Measurements from ENCODE around the gene DNAAF1.

Gene DNAAF1

GRCh38 chr16:84096447-84097005, 48.6 kb upstream of the DNAAF1 start:
- CTCF ChIA-PET: interaction anchor here (1.1 to 2.6 kb wide), 2 partner anchors 11 to 31 kb away, joined by 4 to 19 read pairs; no protein-coding TSS in a partner anchor
- POLR2A ChIA-PET: no interaction called here
- H3K27ac ChIP-seq (ENCODE audit: extremely low read depth, low read depth, low read length): no peak overlapping the region
- H3K9me3 ChIP-seq (ENCODE audit: control insufficient read depth, insufficient read depth, low read depth, low read length): no peaks in the 10 kb centered on the region
- H3K36me3 ChIP-seq (ENCODE audit: control insufficient read depth in 2 of 2, insufficient read depth in 1 of 2, low read length in 2 of 2): peaks cover 3 to 78% of the 10 kb centered on the region in 2 experiments
- H3K4me3 ChIP-seq (ENCODE audit: low read depth, low read length): no peak overlapping the region
- TF ChIP-seq TCF7L2 (IDR thresholded peaks at IDR 0.05; ENCODE audit: borderline replicate concordance, low read depth, low read length): no peak
- TF ChIP-seq ZSCAN5A (tag by site-specific recombination; IDR thresholded peaks at IDR 0.05): no peak
- TF ChIP-seq ZFP3 (tag by site-specific recombination; IDR thresholded peaks at IDR 0.05; ENCODE audit: low read depth): no peak
- TF ChIP-seq ZNF302 (tag by site-specific recombination; IDR thresholded peaks at IDR 0.05; ENCODE audit: low read depth): no peak
- no peak for TF ChIP-seq KLF16 (tag by site-specific recombination; IDR thresholded peaks at IDR 0.05)
- TF ChIP-seq KLF8 (tag by site-specific recombination; IDR thresholded peaks at IDR 0.05): no peak
- peaks cover 3% of the 10 kb centered on the region; the same call in 1 of the 2 replicates for H3K4me1 ChIP-seq (ENCODE audit: control insufficient read depth, insufficient read depth, low read length)

GRCh38 chr16:84098939-84099338, 46.2 kb upstream of the DNAAF1 start:
- ChIA-PET CTCF (interaction anchor here (1.2 kb wide), 1 partner anchor 88 kb away, joined by 4 read pairs; the partner anchor contains the start of gene TAF1C), POLR2A (interaction anchor here (0.8 kb wide), 1 partner anchor 88 kb away, joined by 3 read pairs; the partner anchor contains the start of gene TAF1C)

More at GRCh38 chr16:84098939-84099338, 46.2 kb upstream of the DNAAF1 start:
- TF ChIP-seq ZNF830 (tag by site-specific recombination; IDR thresholded peaks at IDR 0.05; ENCODE audit: low read depth) (no peak), ZNF423 (tag by site-specific recombination; IDR thresholded peaks at IDR 0.05) (no peak), ZNF501 (tag by site-specific recombination; IDR thresholded peaks at IDR 0.05) (no peak), ZNF416 (tag by site-specific recombination; IDR thresholded peaks at IDR 0.05) (no peak), KLF9 (tag by site-specific recombination; IDR thresholded peaks at IDR 0.05; ENCODE audit: low read depth) (no peak), ZNF169 (tag by site-specific recombination; IDR thresholded peaks at IDR 0.05) (no peak), ZNF2 (tag by site-specific recombination; IDR thresholded peaks at IDR 0.05) (no peak), ZNF280D (tag by site-specific recombination; IDR thresholded peaks at IDR 0.05) (no peak), TCF7L2 (IDR thresholded peaks at IDR 0.05; ENCODE audit: borderline replicate concordance, low read depth, low read length) (no peak), ZNF449 (tag by site-specific recombination; IDR thresholded peaks at IDR 0.05) (no peak), ZNF266 (tag by site-specific recombination; IDR thresholded peaks at IDR 0.05; ENCODE audit: low read depth) (no peak), ZNF529 (tag by site-specific recombination; IDR thresholded peaks at IDR 0.05; ENCODE audit: insufficient replicate concordance) (no peak), HIC1 (tag by site-specific recombination; IDR thresholded peaks at IDR 0.05) (no peak), ZFHX2 (tag by site-specific recombination; conservative IDR thresholded peaks at IDR 0.05) (no peak)
- H3K4me1 ChIP-seq (ENCODE audit: control insufficient read depth, insufficient read depth, low read length): peaks cover 5% of the 10 kb centered on the region
- H3K27ac ChIP-seq (ENCODE audit: extremely low read depth, low read depth, low read length): no peak overlapping the region
- H3K36me3 ChIP-seq (ENCODE audit: control insufficient read depth in 2 of 2, insufficient read depth in 1 of 2, low read length in 2 of 2): peaks cover 0 to 59% of the 10 kb centered on the region in 2 experiments
- no peaks in the 10 kb centered on the region for H3K9me3 ChIP-seq (ENCODE audit: control insufficient read depth, insufficient read depth, low read depth, low read length)
- H3K4me3 ChIP-seq (ENCODE audit: low read depth, low read length): no peak overlapping the region
